ENCODE results near the gene C2orf49.

DNA sequence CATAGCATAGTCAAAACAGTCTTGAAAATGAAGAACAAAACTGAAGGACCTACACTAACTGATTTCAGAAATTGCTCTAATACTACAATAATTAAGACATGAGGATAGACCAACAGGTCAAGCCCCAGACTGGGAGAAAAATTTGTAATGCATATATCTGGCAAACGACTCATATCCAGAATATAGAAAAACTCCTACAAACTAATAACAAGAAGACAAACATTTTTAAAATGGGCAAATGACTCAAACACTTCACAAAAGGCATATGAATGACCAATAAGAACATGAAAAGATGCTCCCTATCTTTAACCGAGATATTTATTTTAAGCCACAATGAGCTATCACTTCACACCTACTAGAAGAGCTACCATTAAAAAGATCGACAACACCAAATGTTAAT is 22.0 kb upstream of the C2orf49 start:
- TF ChIP-seq, protein P1, sequence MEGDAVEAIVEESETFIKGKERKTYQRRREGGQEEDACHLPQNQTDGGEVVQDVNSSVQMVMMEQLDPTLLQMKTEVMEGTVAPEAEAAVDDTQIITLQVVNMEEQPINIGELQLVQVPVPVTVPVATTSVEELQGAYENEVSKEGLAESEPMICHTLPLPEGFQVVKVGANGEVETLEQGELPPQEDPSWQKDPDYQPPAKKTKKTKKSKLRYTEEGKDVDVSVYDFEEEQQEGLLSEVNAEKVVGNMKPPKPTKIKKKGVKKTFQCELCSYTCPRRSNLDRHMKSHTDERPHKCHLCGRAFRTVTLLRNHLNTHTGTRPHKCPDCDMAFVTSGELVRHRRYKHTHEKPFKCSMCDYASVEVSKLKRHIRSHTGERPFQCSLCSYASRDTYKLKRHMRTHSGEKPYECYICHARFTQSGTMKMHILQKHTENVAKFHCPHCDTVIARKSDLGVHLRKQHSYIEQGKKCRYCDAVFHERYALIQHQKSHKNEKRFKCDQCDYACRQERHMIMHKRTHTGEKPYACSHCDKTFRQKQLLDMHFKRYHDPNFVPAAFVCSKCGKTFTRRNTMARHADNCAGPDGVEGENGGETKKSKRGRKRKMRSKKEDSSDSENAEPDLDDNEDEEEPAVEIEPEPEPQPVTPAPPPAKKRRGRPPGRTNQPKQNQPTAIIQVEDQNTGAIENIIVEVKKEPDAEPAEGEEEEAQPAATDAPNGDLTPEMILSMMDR (IDR thresholded peaks at IDR 0.05; ENCODE audit: extremely low read depth in 1 of 2, insufficient read depth in 1 of 2, low read depth in 1 of 2, low read length in 2 of 2): no peak
- TF ChIP-seq EZH2 (IDR thresholded peaks at IDR 0.05; ENCODE audit: borderline replicate concordance, low read depth, low read length, severe bottlenecking): no peak
- TF ChIP-seq FOS (IDR thresholded peaks at IDR 0.05; ENCODE audit: borderline replicate concordance, insufficient read depth, low read length): no peak
- TF ChIP-seq, protein P2, sequence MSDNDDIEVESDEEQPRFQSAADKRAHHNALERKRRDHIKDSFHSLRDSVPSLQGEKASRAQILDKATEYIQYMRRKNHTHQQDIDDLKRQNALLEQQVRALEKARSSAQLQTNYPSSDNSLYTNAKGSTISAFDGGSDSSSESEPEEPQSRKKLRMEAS (IDR thresholded peaks at IDR 0.05; ENCODE audit: insufficient read depth, insufficient read length): no peak

Data from endothelial cell of umbilical vein (primary cell).